Loucy (cell line): ENCODE results near the gene INSIG2.

Experiments used
- CTCF ChIP-seq: fragments of 200-600 bp; sonication (generic); conservative IDR thresholded peaks from 2 replicates; pipeline ENCODE4 v1.5.1; 2014; ENCODE audit warnings: mild to moderate bottlenecking, antibody characterized with exemption, low read length
- EZH2phosphoT487 ChIP-seq: fragments of 200-600 bp; IDR thresholded peaks from 2 replicates; pipeline ENCODE4 v1.6.1; 2018; ENCODE audit warnings: antibody characterized with exemption, mild to moderate bottlenecking, moderate library complexity, borderline replicate concordance

- TF ChIP-seq CTCF (no peak), EZH2phosphoT487 (no peak)
These were observed 14.3 kb downstream of the INSIG2 start for GRCh38 chr2:118102433-118103082.
